ENCODE measurements around the gene KDM2A.

KDM2A gene

GRCh38 chr11:67282876-67283371 lies 163.9 kb downstream of the KDM2A start:
- TF ChIP-seq SNAI2 (CRISPR knock-in tag; IDR thresholded peaks at IDR 0.05) = no peak
- TF ChIP-seq ZNF8 (CRISPR knock-in tag; IDR thresholded peaks at IDR 0.05) = no peak
- TF ChIP-seq POU6F1 (CRISPR knock-in tag; IDR thresholded peaks at IDR 0.05; ENCODE audit: borderline replicate concordance, low read depth) = no peak
- TF ChIP-seq ZNF70 (CRISPR knock-in tag; IDR thresholded peaks at IDR 0.05) = no peak
- no peak for TF ChIP-seq ZFP30 (CRISPR knock-in tag; IDR thresholded peaks at IDR 0.05)
- no peak for TF ChIP-seq CSRNP3 (CRISPR knock-in tag; IDR thresholded peaks at IDR 0.05)
- TF ChIP-seq CREB5 (CRISPR knock-in tag; IDR thresholded peaks at IDR 0.05; ENCODE audit: low read depth) = no peak
- TF ChIP-seq RARB (CRISPR knock-in tag; IDR thresholded peaks at IDR 0.05) = no peak
- TF ChIP-seq ZC3H10 (CRISPR knock-in tag; IDR thresholded peaks at IDR 0.05) = no peak
- ATAC-seq = no peak

- TF ChIP-seq SNAI2 (CRISPR knock-in tag; IDR thresholded peaks at IDR 0.05) (no peak), ARNTL (CRISPR knock-in tag; IDR thresholded peaks at IDR 0.05; ENCODE audit: borderline replicate concordance, low read depth) (no peak), TCF4 (CRISPR knock-in tag; IDR thresholded peaks at IDR 0.05; ENCODE audit: borderline replicate concordance) (no peak), PPARA (CRISPR knock-in tag; IDR thresholded peaks at IDR 0.05; ENCODE audit: borderline replicate concordance) (no peak), CSDC2 (CRISPR knock-in tag; IDR thresholded peaks at IDR 0.05) (no peak), ZFP3 (CRISPR knock-in tag; IDR thresholded peaks at IDR 0.05) (no peak), TOX (CRISPR knock-in tag; IDR thresholded peaks at IDR 0.05; ENCODE audit: borderline replicate concordance) (no peak), CSRNP3 (CRISPR knock-in tag; IDR thresholded peaks at IDR 0.05) (no peak), GLIS3 (CRISPR knock-in tag; IDR thresholded peaks at IDR 0.05) (no peak), BACH2 (CRISPR knock-in tag; IDR thresholded peaks at IDR 0.05; ENCODE audit: borderline replicate concordance) (no peak), ISL1 (CRISPR knock-in tag; IDR thresholded peaks at IDR 0.05) (no peak), ZNF8 (CRISPR knock-in tag; IDR thresholded peaks at IDR 0.05) (no peak), OSR1 (CRISPR knock-in tag; IDR thresholded peaks at IDR 0.05) (no peak), ZNF565 (CRISPR knock-in tag; conservative IDR thresholded peaks at IDR 0.05; ENCODE audit: low read depth) (no peak), ZFP30 (CRISPR knock-in tag; IDR thresholded peaks at IDR 0.05) (no peak)
- no peak for ATAC-seq
Measured at GRCh38 chr11:67283481-67283963, 164.5 kb downstream of the KDM2A start.

- no peak for ATAC-seq
- no peak for TF ChIP-seq ARNTL (CRISPR knock-in tag; IDR thresholded peaks at IDR 0.05; ENCODE audit: borderline replicate concordance, low read depth)
- no peak for TF ChIP-seq TOX (CRISPR knock-in tag; IDR thresholded peaks at IDR 0.05; ENCODE audit: borderline replicate concordance)
- no peak for TF ChIP-seq GLIS3 (CRISPR knock-in tag; IDR thresholded peaks at IDR 0.05)
- no peak for TF ChIP-seq OSR1 (CRISPR knock-in tag; IDR thresholded peaks at IDR 0.05)
- TF ChIP-seq ZNF8 (CRISPR knock-in tag; IDR thresholded peaks at IDR 0.05) = no peak
- TF ChIP-seq ESRRG (CRISPR knock-in tag; IDR thresholded peaks at IDR 0.05) = no peak
- TF ChIP-seq ZNF565 (CRISPR knock-in tag; conservative IDR thresholded peaks at IDR 0.05; ENCODE audit: low read depth) = no peak
- TF ChIP-seq TCF4 (CRISPR knock-in tag; IDR thresholded peaks at IDR 0.05; ENCODE audit: borderline replicate concordance) = no peak
- no peak for TF ChIP-seq BACH2 (CRISPR knock-in tag; IDR thresholded peaks at IDR 0.05; ENCODE audit: borderline replicate concordance)
- no peak for TF ChIP-seq ZFP3 (CRISPR knock-in tag; IDR thresholded peaks at IDR 0.05)
- no peak for TF ChIP-seq SNAI2 (CRISPR knock-in tag; IDR thresholded peaks at IDR 0.05)
- TF ChIP-seq ISL1 (CRISPR knock-in tag; IDR thresholded peaks at IDR 0.05) = no peak
Measured at GRCh38 chr11:67284811-67285540, 165.9 kb downstream of the KDM2A start.

Measured in SK-N-SH treated with all-trans-retinoic acid at 6 μM for 48 hours (cell line).